HPDE6-E6E7 (cell line): ENCODE data around the gene SMARCA1.

Experiments used
- DNase-seq: peaks from one replicate; pipeline ENCODE4 v3.0.0; 2011; ENCODE audit warnings: missing footprints; ENCODE audit errors: extremely low spot score

SMARCA1 gene

GRCh38 chrX:129529685-129530281, 6.5 kb upstream of the SMARCA1 start:
- DNase-seq: no peak

DNA sequence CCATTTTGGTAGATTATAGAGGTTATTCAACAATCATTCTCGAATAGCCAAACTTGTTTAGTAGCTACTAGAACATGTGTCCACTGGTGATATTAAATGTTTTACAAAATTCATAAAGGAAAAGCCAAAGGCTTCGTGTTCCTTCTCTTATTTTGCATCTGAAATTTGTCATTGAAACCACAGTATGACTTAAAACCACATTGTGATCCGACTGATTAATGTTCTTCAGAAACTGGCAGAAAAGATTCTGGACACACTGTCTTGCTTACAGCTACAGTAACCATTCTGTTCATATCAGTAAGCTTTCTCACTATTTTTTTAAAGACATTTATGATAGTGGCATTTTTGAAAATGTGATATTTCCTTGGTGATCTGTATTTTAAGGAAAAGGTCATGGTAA, 2.6 kb upstream of the SMARCA1 start:
- DNase-seq: no peak

GRCh38 chrX:129525162-129525561, 1.9 kb upstream of the SMARCA1 start:
- DNase-seq: no peak

DNA sequence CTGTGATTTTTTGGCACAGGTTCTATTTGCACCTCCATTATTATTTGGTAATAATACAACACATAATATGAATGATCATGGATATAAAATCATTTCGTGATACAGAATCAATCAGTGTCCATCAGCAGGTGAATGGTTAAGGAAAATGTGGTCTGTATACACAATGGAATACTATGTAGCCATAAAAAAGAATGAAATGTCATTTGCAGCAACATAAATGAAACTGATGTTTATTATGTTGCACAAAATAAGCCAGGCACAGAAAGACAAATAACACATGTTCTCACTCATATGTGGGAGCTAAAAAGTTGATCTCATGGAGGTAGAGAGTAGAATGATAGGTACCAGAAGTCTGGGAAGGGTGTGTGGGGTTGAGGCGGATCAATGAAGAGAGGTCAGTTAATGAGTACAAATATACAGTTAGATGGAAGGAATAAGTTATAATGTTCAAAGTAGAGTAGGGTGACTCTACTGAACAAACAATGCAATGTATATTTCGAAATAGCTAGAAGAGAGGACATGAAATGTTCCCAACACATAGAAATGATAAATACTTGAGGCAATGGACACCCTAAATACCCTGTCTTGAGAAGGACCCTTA, 1.1 kb upstream of the SMARCA1 start:
- no peak for DNase-seq

DNA sequence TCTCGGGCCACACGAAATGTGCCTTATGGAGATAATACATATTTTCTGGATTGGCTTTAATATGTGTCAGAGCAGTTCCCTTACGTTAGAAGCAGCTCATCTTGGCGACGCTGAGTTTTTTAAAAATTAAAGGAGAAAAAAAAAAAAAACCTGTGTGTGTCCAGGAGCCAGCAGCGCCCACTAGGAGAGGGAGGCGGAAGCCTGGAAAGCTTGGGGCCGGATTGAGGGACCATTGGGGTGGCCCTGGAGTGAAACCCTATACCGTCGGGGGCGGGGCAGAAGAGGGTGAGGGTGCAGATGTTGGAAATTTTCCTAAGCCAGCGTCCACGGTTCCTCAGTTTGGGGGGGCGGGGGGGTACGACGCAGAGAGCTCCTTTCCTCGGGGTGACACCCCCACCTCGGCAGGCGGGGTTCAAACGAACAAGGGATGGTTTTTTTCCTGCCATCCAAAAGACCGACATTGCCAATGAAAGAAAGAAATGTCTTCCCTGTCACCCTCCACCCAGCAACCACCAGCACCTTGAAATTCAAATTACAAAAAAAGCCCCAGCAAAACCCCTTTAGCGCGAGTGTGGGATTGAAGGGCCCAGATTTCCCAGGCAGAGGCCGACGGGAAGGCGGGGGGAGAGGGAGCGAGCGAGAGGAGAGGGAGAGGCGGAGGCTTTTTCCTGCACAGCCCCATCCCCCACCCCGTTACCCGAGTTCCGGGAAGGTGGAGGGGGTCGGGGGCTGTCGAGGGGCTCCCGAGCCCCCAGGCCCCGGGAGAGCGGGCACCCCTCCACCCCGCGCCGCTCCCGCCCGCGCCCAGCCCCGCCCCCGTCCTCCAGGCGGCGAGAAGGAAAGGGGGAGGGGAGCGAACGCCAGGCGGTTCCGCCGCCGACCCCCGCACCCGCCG, 859 bp downstream of the SMARCA1 start:
- DNase-seq: peak; percentile 17

GRCh38 chrX:129520151-129520550, 3.1 kb downstream of the SMARCA1 start:
- DNase-seq: no peak

GRCh38 chrX:129516402-129516801, 6.9 kb downstream of the SMARCA1 start:
- DNase-seq: no peak

GRCh38 chrX:129512409-129512808, 10.9 kb downstream of the SMARCA1 start:
- no peak for DNase-seq

DNA sequence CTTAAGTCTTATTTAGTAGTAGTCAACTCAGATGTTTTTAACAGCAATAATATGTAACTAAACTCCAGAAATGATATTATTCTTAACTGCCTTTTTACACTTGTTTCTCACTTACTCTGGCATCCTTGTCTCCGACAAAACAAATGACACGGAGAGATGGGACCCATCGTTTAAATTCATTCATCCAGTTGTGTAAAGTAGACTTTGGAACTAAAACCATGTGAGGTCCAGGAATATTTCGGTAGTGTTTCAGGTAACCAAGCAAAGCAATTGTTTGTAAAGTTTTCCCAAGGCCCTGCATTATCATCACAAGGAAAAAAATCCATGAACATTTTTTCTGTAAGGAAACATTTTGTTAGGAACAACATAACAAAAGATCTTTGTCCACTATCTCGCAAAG, 11.6 kb downstream of the SMARCA1 start:
- DNase-seq: no peak

GRCh38 chrX:129510331-129510730, 13.0 kb downstream of the SMARCA1 start:
- DNase-seq: no peak

GRCh38 chrX:129497146-129497843, 26.0 kb downstream of the SMARCA1 start:
- DNase-seq: no peak

DNA sequence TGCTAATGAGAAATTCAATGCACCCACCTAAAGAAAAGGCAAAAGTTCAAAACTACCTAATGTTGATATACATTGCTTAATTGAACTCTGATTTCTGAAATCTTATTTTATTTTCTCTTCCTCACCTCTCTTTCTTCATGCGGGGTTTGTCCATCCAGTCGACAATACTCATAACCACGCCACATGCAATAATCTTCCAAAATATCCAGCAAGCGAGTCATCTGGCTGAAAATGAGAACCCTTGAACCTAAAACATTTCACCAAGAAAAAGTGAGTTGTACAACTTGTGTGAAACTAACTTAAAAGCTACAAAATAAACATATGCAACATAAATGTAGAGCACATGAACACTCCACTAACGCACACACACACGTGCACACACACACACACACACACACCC, 26.7 kb downstream of the SMARCA1 start:
- DNase-seq: no peak

DNA sequence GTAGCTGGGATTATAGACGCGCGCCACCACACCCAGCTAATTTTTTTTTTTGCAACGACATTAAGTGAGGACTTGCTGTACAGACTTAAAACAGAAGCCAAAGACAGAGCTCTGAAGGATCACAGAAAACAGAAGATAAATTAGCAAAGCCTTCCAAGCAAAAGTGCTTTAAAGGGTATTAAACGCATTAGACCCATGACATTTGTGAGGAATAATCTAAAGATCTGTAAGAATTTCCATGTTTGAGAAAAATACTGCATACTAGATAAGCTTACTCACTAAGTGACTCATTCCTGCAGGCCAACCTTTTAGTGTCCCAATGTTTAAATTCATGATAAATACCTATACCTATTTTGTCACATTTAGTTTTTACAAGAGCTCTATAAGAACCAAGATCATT, 27.4 kb downstream of the SMARCA1 start:
- no peak for DNase-seq

GRCh38 chrX:129494887-129495286, 28.4 kb downstream of the SMARCA1 start:
- DNase-seq: no peak

GRCh38 chrX:129493643-129494042, 29.6 kb downstream of the SMARCA1 start:
- no peak for DNase-seq

DNA sequence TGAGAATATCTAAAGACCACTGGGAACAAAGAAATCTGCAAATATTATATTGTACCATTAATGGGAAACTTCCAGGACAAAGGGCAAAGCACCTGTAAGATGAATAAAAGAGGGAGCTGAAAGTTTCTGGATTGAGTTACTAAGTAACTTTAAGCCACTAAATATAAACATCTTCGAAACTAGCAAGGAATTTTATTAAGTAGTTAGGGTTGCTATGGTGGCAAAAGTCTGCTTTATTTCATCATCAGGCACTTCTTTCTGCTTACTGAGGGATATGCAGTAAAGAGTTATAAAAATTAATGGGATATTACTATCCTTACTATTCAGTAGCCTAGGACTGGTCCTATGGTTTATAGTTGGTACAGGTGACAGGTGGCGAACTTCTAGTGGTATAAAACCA, 33.0 kb downstream of the SMARCA1 start:
- no peak for DNase-seq

GRCh38 chrX:129488359-129488758, 34.9 kb downstream of the SMARCA1 start:
- DNase-seq: no peak

GRCh38 chrX:129480889-129481288, 42.4 kb downstream of the SMARCA1 start:
- DNase-seq: no peak

GRCh38 chrX:129478516-129478915, 44.8 kb downstream of the SMARCA1 start:
- no peak for DNase-seq

- no peak for DNase-seq
Observed at GRCh38 chrX:129472116-129472515, 51.2 kb downstream of the SMARCA1 start.

- DNase-seq: no peak
Observed at GRCh38 chrX:129462707-129463106, 60.6 kb downstream of the SMARCA1 start.

GRCh38 chrX:129461801-129462456, 61.4 kb downstream of the SMARCA1 start:
- DNase-seq: no peak
